Endodermal cell (in vitro differentiated cells): Measurements from ENCODE around the gene SSB. TPM values are rescaled to one million over a fixed set of nuclear protein-coding genes. Genes with fewer than 3 reads are reported as not detected.

Experiments
- DNase-seq: peaks from one replicate; pipeline ENCODE4 v3.0.0-alpha.2; 2017
- H3K27ac ChIP-seq: 2 replicates; pipeline ENCODE4 v1.5.1; 2013; ENCODE audit warnings: mild to moderate bottlenecking, low read depth, low read length, moderate library complexity
- H3K27me3 ChIP-seq: 2 replicates; pipeline ENCODE4 v1.6.1; 2013; ENCODE audit warnings: mild to moderate bottlenecking, low read length, moderate library complexity; ENCODE audit not compliant: insufficient read depth, control insufficient read depth, poor library complexity, severe bottlenecking
- H3K36me3 ChIP-seq: 2 replicates; pipeline ENCODE4 v1.7.0; 2013; ENCODE audit warnings: mild to moderate bottlenecking, low read length, moderate library complexity; ENCODE audit not compliant: control insufficient read depth, insufficient read depth
- H3K4me1 ChIP-seq: one replicate; pipeline ENCODE4 v1.7.0; 2013; ENCODE audit warnings: low read length; ENCODE audit not compliant: control insufficient read depth, insufficient read depth
- H3K4me3 ChIP-seq: 2 replicates; pipeline ENCODE4 v1.5.1; 2013; ENCODE audit warnings: mild to moderate bottlenecking, low read length, moderate library complexity
- H3K9ac ChIP-seq: 2 replicates; pipeline ENCODE4 v1.6.1; 2013; ENCODE audit warnings: mild to moderate bottlenecking, low read length, moderate library complexity; ENCODE audit not compliant: poor library complexity, severe bottlenecking; ENCODE audit errors: extremely low read depth
- H3K9me3 ChIP-seq: 2 replicates; pipeline ENCODE4 v1.6.1; 2013; ENCODE audit warnings: mild to moderate bottlenecking, low read length, moderate library complexity; ENCODE audit not compliant: control insufficient read depth
- H3K27ac Mint-ChIP-seq: 2 replicates; pipeline ENCODE4 v1.8.0; 2020; ENCODE audit warnings: mixed read lengths
- H3K27me3 Mint-ChIP-seq: 2 replicates; pipeline ENCODE4 v1.8.0; 2021; ENCODE audit warnings: mild to moderate bottlenecking, mixed read lengths; ENCODE audit not compliant: insufficient read depth
- H3K36me3 Mint-ChIP-seq: 2 replicates; pipeline ENCODE4 v1.8.0; 2020; ENCODE audit warnings: low read depth, mixed read lengths
- H3K4me1 Mint-ChIP-seq: 2 replicates; pipeline ENCODE4 v1.8.0; 2020; ENCODE audit warnings: mixed read lengths
- H3K4me3 Mint-ChIP-seq: 2 replicates; pipeline ENCODE4 v1.8.0; 2020; ENCODE audit warnings: mild to moderate bottlenecking, moderate library complexity, mixed read lengths
- H3K9me3 Mint-ChIP-seq: 2 replicates; pipeline ENCODE4 v1.8.0; 2020; ENCODE audit warnings: mild to moderate bottlenecking, mixed read lengths
- WGBS, 2 experiments: methylation state at CpG; one replicate each; pipeline versions ENCODE4 v1.1.5 to v1.1.7; 2013; ENCODE audit warnings: missing lambda C conversion rate in 2 of 2, mixed read lengths in 1 of 2; ENCODE audit not compliant: insufficient coverage in 1 of 2, insufficient read length in 1 of 2; 5-methylcytosine and 5-hydroxymethylcytosine counted together
- total RNA-seq, 2 donors: library from RNA; stranded (reverse); fragmentation: NEBNext Ultra II Directional in 1 of 2; extraction: Animal tissue kit (Norgen Biotek cat#: 25700) in 1 of 2; gene quantifications; 2 replicates in 1 of 2; 3 replicates in 1 of 2; pipeline ENCODE4 v1.2.1, GENCODE V29; 2021
- TF ChIP-seq, protein P1 (sequence below): fragments of 200-600 bp; sonication (generic); conservative IDR thresholded peaks from 2 replicates; pipeline ENCODE4 v1.5.0; 2021; ENCODE audit warnings: antibody characterized with exemption, mild to moderate bottlenecking

Gene SSB
- total RNA-seq, 2 donors from 2014 or later = 182 to 208 TPM

DNA sequence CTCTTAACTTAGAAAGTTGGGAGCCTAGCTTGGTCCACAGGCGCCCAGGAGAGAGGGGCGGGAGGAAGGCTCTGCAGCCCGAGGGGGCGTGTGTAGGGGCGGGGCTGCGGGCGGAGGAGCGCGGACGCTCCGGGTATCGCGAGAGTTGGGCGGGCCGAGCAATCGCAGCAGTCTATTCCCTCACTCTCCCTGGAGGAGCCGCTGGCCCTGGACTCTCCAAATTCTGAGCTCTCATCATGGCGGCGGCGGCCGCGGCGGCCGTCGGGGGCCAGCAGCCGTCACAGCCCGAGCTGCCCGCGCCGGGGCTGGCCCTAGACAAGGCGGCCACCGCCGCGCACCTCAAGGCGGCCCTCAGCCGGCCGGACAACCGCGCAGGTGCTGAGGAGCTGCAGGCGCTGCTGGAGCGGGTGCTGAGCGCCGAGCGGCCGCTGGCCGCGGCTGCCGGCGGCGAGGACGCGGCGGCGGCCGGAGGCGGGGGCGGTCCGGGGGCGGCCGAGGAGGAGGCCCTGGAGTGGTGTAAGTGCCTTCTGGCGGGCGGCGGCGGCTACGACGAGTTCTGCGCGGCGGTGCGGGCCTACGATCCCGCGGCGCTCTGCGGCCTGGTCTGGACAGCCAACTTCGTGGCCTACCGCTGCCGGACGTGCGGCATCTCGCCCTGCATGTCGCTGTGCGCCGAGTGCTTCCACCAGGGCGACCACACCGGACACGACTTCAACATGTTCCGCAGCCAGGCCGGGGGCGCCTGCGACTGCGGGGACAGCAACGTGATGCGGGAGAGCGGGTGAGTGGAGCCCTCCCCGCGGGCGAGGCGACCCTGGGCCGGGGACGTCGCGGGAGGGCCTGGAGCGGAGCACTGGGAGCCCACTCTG is 28.8 kb downstream of the SSB start, which contains the start of gene UBR3:
Gene UBR3, plus strand, starts transcription at position 183 of the 869 bp plus-strand sequence. Its CDS starts 54 bp downstream, at position 237.
- 0% methylated on average over 15 to 104 of the region's 104 CpGs for WGBS, 2 experiments
- H3K27me3 Mint-ChIP-seq = peaks cover 4% of the 10 kb centered on the region
- H3K9me3 Mint-ChIP-seq = no peaks in the 10 kb centered on the region
- Histone ChIP-seq H3K9ac (peak within 1 kb of the TSS; percentile 48), H3K4me3 (peak within 1 kb of the TSS; percentile 91), H3K27ac (peak within 1 kb of the TSS; percentile 80), H3K4me1 (no peaks in the 10 kb centered on the region), H3K36me3 (peaks cover 6% of the 10 kb centered on the region), H3K9me3 (no peaks in the 10 kb centered on the region), H3K27me3 (no peaks in the 10 kb centered on the region)
- peak within 1 kb of the TSS; percentile 85 for H3K4me3 Mint-ChIP-seq
- H3K4me1 Mint-ChIP-seq = peaks cover 13% of the 10 kb centered on the region
- H3K36me3 Mint-ChIP-seq = peaks cover 17% of the 10 kb centered on the region
- peak within 1 kb of the TSS; percentile 80 for H3K27ac Mint-ChIP-seq
- peak; percentile 96 for DNase-seq
- TF ChIP-seq, protein P1, sequence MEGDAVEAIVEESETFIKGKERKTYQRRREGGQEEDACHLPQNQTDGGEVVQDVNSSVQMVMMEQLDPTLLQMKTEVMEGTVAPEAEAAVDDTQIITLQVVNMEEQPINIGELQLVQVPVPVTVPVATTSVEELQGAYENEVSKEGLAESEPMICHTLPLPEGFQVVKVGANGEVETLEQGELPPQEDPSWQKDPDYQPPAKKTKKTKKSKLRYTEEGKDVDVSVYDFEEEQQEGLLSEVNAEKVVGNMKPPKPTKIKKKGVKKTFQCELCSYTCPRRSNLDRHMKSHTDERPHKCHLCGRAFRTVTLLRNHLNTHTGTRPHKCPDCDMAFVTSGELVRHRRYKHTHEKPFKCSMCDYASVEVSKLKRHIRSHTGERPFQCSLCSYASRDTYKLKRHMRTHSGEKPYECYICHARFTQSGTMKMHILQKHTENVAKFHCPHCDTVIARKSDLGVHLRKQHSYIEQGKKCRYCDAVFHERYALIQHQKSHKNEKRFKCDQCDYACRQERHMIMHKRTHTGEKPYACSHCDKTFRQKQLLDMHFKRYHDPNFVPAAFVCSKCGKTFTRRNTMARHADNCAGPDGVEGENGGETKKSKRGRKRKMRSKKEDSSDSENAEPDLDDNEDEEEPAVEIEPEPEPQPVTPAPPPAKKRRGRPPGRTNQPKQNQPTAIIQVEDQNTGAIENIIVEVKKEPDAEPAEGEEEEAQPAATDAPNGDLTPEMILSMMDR = peak; percentile 22

DNA sequence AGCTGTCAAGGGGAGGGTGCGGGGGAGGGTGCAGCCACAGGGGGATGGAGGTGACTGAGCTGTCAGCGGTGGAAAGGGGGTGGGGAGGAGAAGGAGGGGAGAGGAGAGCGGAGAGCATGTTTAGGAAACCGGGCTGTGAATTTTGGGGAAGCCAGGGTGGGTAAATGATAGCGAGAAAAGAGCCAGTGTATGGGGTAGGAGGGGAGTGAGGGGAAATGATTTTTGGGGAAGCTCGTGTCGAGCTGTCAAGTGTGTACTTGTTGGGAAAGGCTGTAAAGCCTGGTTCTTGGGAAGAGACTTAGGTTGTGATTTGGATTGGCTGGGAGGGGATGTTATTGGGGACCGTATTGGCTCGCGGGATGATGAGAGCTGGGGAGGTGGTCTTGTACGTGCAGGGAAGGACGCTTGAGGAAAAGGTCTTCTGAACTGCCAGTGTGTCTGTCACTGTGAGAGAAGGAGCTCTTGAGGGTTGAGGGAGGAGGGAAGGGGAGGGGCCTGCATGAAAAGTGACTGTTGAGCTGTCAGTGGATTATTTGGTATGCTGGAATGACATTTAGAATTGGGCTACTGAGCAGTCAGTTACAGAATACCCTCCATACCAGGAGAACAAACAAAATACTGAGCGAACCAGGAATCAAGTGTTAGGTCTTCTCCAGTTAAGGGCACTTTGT is 29.6 kb downstream of the SSB start:
- H3K4me3 Mint-ChIP-seq = peak overlapping the region; percentile 85

GRCh38 chr2:169834401-169834800 is 35.7 kb downstream of the SSB start:
- peaks cover 3% of the 10 kb centered on the region for H3K4me1 Mint-ChIP-seq
- Histone ChIP-seq H3K9me3 (peaks cover 7% of the 10 kb centered on the region), H3K4me3 (no peak overlapping the region), H3K36me3 (peaks cover 6% of the 10 kb centered on the region), H3K27me3 (no peaks in the 10 kb centered on the region), H3K9ac (no peak overlapping the region), H3K27ac (no peak overlapping the region), H3K4me1 (no peaks in the 10 kb centered on the region)
- H3K27me3 Mint-ChIP-seq = no peaks in the 10 kb centered on the region
- no peak overlapping the region for H3K4me3 Mint-ChIP-seq
- H3K27ac Mint-ChIP-seq = no peak overlapping the region
- WGBS, 2 experiments = 100% methylated on average over 1 of the region's 1 CpG; no CpG with 5 or more reads in 1 of the 2 experiments
- H3K36me3 Mint-ChIP-seq = peaks cover 14% of the 10 kb centered on the region
- no peak for DNase-seq
- TF ChIP-seq, protein P1 = no peak
- H3K9me3 Mint-ChIP-seq = no peaks in the 10 kb centered on the region

More for the DNA sequence above, 29.6 kb downstream of the SSB start:
- peak overlapping the region; percentile 91 for H3K4me3 ChIP-seq
- Mint-ChIP-seq H3K9me3 (no peaks in the 10 kb centered on the region), H3K36me3 (peaks cover 11% of the 10 kb centered on the region), H3K27me3 (peaks cover 4% of the 10 kb centered on the region), H3K27ac (peak overlapping the region; percentile 80), H3K4me1 (peaks cover 13% of the 10 kb centered on the region)
- peak overlapping the region; percentile 48 for H3K9ac ChIP-seq
- DNase-seq = peak; percentile 66
- H3K27me3 ChIP-seq = no peaks in the 10 kb centered on the region
- WGBS, 2 experiments = 5 to 12% methylated on average over 7 to 13 of the region's 13 CpGs
- no peaks in the 10 kb centered on the region for H3K4me1 ChIP-seq
- peak overlapping the region; percentile 80 for H3K27ac ChIP-seq
- no peaks in the 10 kb centered on the region for H3K9me3 ChIP-seq
- TF ChIP-seq, protein P1 = no peak
- peaks cover 6% of the 10 kb centered on the region for H3K36me3 ChIP-seq
